SU-DHL-6 (cell line): ENCODE measurements around the gene NOTUM.

Experiments used
- CTCF ChIP-seq: fragments of 200-600 bp; sonication (generic); IDR thresholded peaks from one replicate; pipeline ENCODE4 v1.5.1; 2017; ENCODE audit warnings: antibody characterized with exemption, mild to moderate bottlenecking, low read length, moderate library complexity; ENCODE audit not compliant: insufficient read depth, poor library complexity, severe bottlenecking
- EZH2phosphoT487 ChIP-seq: fragments of 200-600 bp; sonication (generic), shearing (Covaris generic); conservative IDR thresholded peaks from 2 replicates; pipeline ENCODE4 v1.6.1; 2018; ENCODE audit warnings: mild to moderate bottlenecking, antibody characterized with exemption, low read length, moderate library complexity, mixed read lengths

GRCh38 chr17:81916234-81917001 is 44.6 kb downstream of the NOTUM start:
- TF ChIP-seq CTCF: no peak
- TF ChIP-seq EZH2phosphoT487: no peak
